IPS-NIHi7 (cell line): ENCODE measurements around the gene MNAT1.
"Not testable (repeated sequence)": the region's sequence is repeated elsewhere in the genome, so short reads cannot be mapped to it uniquely, and the experiment has no call there.

ENCODE experiments used
- DNase-seq: peaks from one replicate; pipeline ENCODE4 v3.0.0; 2012; ENCODE audit warnings: mixed read lengths; ENCODE audit errors: extremely low spot score

The MNAT1 gene

GRCh38 chr14:60738843-60739508 is 4.4 kb downstream of the MNAT1 start:
- DNase-seq = no peak

GRCh38 chr14:60744566-60744965 is 10.0 kb downstream of the MNAT1 start:
- DNase-seq = no peak

- DNase-seq = no peak
Measured at GRCh38 chr14:60753264-60754119, 18.9 kb downstream of the MNAT1 start.

GRCh38 chr14:60756847-60757246 is 22.3 kb downstream of the MNAT1 start:
- no peak for DNase-seq

GRCh38 chr14:60757567-60758002 is 23.0 kb downstream of the MNAT1 start:
- no peak for DNase-seq

GRCh38 chr14:60758885-60759284 is 24.3 kb downstream of the MNAT1 start:
- DNase-seq = no peak

GRCh38 chr14:60760209-60760608 is 25.6 kb downstream of the MNAT1 start:
- no peak for DNase-seq

- peak; percentile 51 for DNase-seq
Measured at GRCh38 chr14:60760644-60761364, 26.2 kb downstream of the MNAT1 start.

GRCh38 chr14:60768602-60769001 is 34.0 kb downstream of the MNAT1 start:
- DNase-seq = no peak

GRCh38 chr14:60771117-60771516 is 36.6 kb downstream of the MNAT1 start:
- no peak for DNase-seq

GRCh38 chr14:60773558-60773957 is 39.0 kb downstream of the MNAT1 start:
- DNase-seq = no peak

GRCh38 chr14:60775296-60775695 is 40.7 kb downstream of the MNAT1 start:
- DNase-seq = no peak

GRCh38 chr14:60777856-60778578 is 43.5 kb downstream of the MNAT1 start:
- DNase-seq = no peak

GRCh38 chr14:60779745-60780514 is 45.4 kb downstream of the MNAT1 start:
- DNase-seq = not testable (repeated sequence)

- not testable (repeated sequence) for DNase-seq
Measured at GRCh38 chr14:60780558-60780957, 46.0 kb downstream of the MNAT1 start.

GRCh38 chr14:60786905-60787304 is 52.3 kb downstream of the MNAT1 start:
- no peak for DNase-seq

- no peak for DNase-seq
Measured at GRCh38 chr14:60789656-60790055, 55.1 kb downstream of the MNAT1 start.

GRCh38 chr14:60790850-60791249 is 56.3 kb downstream of the MNAT1 start:
- no peak for DNase-seq

- DNase-seq = no peak
Measured at GRCh38 chr14:60796434-60796833, 61.9 kb downstream of the MNAT1 start.

GRCh38 chr14:60800409-60800808 is 65.8 kb downstream of the MNAT1 start:
- DNase-seq = no peak

GRCh38 chr14:60803871-60804270 is 69.3 kb downstream of the MNAT1 start:
- no peak for DNase-seq
